Liver (tissue), 3 donors: ENCODE measurements around the gene NCOR1.

Experiments
- ATF3 ChIP-seq: IDR thresholded peaks from 2 replicates; pipeline ENCODE4 v1.6.1; 2016; ENCODE audit warnings: antibody characterized with exemption
- CTCF ChIP-seq: fragments of 150-350 bp; IDR thresholded peaks from 2 replicates; pipeline ENCODE4 v1.5.1; 2017; ENCODE audit warnings: improper control_type of control experiment, low read depth, low read length; ENCODE audit not compliant: missing input control
- HNF4G ChIP-seq: IDR thresholded peaks from 2 replicates; pipeline ENCODE4 v1.6.1; 2016; ENCODE audit warnings: antibody characterized with exemption
- JUND ChIP-seq, 2 donors: IDR thresholded peaks; 2 replicates each; pipeline ENCODE4 v1.6.1; 2016; ENCODE audit warnings: antibody characterized with exemption in 2 of 2
- MAX ChIP-seq: IDR thresholded peaks from 2 replicates; pipeline ENCODE4 v1.6.1; 2016; ENCODE audit warnings: antibody characterized with exemption
- RAD21 ChIP-seq, 2 donors: IDR thresholded peaks; 2 replicates each; pipeline ENCODE4 v1.6.1; 2016; ENCODE audit warnings: antibody characterized with exemption in 2 of 2, mild to moderate bottlenecking in 2 of 2
- REST ChIP-seq: IDR thresholded peaks from 2 replicates; pipeline ENCODE4 v1.6.1; 2016; ENCODE audit warnings: antibody characterized with exemption, mild to moderate bottlenecking
- YY1 ChIP-seq: IDR thresholded peaks from 2 replicates; pipeline ENCODE4 v1.6.1; 2016; ENCODE audit warnings: antibody characterized with exemption, mild to moderate bottlenecking
- donor health status: healthy.
- donor health status: healthy.

GRCh38 chr17:16171613-16172012, 43.7 kb downstream of the NCOR1 start:
- TF ChIP-seq JUND (IDR thresholded peaks at IDR 0.05) (no peak), CTCF (no peak), REST (no peak), MAX (no peak), HNF4G (no peak), ATF3 (no peak), YY1 (no peak), RAD21 (IDR thresholded peaks at IDR 0.05) (no peak)
